B cell (primary cell): ENCODE data around the gene RPTOR.

Experiments
- EZH2 ChIP-seq: IDR thresholded peaks from 2 replicates; pipeline ENCODE4 v1.6.1; 2012; ENCODE audit warnings: borderline replicate concordance, low read depth, mild to moderate bottlenecking, moderate library complexity, low read length; ENCODE audit not compliant: insufficient read depth, poor library complexity, severe bottlenecking
- TF ChIP-seq, protein P1 (sequence below): fragments of 200-600 bp; IDR thresholded peaks from one replicate; pipeline ENCODE4 v1.8.0; 2022; ENCODE audit warnings: antibody characterized with exemption, mild to moderate bottlenecking

DNA sequence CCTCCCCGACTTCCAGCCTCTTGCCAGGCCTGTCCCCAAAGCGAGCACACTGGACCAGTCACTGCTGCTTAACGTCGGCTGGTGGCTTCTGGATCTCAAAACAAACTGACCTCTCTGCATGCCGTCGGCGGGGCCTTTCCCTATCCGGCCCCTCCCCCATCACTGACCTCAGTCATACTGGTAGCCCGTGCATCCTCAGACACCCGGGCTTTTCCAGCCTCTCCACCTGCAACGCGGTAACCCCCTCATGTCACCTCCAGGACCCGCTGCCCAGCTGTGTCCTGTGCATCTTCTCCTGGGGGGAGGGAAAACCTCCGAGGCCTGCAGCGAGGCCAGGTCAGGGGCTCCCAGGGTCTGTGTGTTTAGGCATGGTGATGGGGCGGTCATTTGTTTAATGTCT, 308.4 kb downstream of the RPTOR start:
- TF ChIP-seq EZH2: no peak
- TF ChIP-seq, protein P1, sequence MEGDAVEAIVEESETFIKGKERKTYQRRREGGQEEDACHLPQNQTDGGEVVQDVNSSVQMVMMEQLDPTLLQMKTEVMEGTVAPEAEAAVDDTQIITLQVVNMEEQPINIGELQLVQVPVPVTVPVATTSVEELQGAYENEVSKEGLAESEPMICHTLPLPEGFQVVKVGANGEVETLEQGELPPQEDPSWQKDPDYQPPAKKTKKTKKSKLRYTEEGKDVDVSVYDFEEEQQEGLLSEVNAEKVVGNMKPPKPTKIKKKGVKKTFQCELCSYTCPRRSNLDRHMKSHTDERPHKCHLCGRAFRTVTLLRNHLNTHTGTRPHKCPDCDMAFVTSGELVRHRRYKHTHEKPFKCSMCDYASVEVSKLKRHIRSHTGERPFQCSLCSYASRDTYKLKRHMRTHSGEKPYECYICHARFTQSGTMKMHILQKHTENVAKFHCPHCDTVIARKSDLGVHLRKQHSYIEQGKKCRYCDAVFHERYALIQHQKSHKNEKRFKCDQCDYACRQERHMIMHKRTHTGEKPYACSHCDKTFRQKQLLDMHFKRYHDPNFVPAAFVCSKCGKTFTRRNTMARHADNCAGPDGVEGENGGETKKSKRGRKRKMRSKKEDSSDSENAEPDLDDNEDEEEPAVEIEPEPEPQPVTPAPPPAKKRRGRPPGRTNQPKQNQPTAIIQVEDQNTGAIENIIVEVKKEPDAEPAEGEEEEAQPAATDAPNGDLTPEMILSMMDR: no peak
